ENCODE data around the gene THBD.
A peak's percentile ranks its signal among the peaks of the same experiment; 100 is the strongest.

The THBD gene

DNA sequence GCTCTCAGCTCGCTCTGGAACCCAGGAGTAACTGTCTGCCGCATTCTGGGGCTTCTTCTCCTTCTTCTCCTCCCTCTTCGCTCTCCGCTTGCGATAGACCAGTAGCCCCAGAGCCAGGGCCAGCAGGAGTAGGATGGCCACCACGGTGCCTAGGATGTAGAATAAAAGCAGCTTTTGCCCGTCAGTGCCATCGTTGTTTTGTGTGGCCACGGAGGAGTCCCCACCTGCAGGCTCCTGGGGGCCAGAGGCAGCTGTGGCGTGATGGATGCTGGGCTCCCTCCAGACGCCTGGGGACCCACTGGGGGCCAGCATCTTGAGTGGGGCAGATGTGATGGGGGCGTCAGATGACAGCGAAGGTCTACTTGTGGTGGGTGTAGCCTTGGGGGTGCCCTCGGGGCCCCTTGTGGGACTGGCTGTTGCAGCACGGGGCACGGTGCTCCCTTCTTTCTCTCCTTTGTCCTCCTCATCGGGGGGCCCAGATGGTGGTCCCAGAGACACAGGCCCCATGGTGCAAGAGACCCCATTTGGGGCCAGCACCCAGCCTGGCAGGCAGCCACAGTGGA, 34.9 kb upstream of the THBD start:
- DNase-seq = no peak

DNA sequence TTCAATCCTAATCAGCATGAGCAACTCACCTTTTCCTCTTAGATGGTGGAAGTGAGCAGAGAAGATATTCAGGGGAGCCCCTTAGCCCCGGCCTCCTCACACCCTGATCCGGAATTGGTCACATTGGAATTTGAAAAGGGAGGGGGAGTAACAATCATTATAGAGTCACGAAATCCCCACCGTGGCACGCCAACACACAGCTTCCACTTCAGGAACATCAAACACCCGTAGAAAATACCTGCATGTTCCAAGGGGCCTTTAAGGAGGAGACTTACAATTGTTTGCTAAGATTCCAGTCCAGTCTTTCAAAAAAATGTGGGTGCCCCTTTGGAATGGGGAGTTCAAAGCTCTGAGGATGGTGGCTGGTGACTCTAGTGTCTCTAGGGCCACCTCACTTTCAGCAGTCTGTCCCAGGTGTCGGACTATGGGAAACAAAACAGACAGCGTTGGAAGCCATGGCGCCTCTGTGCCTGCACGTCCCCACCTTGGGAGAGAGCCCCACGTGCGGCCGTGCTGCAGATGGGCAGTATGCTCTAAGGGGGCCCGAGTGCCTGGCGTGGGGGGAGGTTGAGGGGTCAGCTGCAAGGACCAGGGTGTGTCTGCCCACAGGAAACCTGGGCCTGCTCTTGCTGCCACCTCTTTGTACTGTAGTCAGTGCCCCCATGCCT, 34.2 kb upstream of the THBD start:
- no peak for DNase-seq

DNA sequence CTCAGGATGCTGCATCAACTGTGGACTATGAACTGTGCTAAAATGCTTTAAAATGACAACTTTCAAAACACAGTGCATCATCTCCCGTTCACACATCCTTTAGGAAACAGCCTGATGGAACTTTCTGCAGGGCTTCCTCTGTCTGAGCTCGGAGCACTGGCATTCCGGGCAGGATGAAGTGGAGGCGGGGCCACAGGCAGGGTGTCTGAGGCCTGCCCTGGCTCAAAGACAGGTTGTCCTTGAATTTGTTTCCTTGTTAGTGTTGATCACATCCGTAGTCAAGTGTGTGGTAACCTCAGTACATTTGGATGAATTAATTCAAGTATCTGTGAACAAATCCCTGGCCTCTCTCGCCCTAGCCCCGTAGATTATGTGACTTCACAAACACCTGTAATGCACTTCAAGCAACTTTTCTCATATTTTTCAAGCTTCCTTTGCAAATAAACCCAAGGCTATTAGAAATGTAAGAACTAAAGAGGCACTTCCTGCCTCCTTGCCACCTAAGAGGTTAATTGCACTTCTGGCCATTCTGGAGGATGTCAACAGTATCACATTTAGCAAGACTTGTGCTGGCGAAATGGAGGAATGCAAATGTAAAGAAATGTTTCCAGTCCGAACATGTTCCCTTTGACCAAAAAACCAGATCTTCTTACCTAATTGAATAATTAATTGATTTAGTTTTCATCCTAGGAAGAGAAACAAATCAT, 33.5 kb upstream of the THBD start:
- no peak for DNase-seq

DNA sequence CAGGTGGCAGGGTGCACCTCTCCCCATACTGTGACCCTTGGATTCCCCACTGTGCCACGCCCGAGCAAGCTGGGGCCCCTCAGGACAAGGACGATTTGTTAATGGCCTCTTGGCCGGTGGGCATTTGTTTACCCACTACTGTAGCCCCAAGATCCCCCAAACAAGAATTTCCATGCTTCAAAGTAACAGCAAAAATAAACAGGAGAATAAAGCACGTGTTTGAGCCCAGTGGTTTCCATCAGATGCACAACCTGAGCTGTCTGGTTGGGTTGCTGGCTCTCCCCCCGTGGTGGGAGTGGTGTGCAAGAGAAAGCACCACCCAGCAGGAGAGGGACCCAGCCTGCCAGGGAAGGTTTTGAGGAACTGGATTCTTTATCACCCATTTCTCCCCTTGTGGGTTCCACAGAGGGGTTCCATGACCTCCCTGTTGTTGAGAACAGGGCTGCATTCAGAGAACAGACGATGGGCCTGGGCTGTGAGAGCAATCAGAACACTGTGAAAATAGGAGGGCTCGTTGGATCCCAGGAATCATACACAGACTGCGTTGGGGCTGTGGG, 31.9 kb upstream of the THBD start:
- no peak for DNase-seq

DNA sequence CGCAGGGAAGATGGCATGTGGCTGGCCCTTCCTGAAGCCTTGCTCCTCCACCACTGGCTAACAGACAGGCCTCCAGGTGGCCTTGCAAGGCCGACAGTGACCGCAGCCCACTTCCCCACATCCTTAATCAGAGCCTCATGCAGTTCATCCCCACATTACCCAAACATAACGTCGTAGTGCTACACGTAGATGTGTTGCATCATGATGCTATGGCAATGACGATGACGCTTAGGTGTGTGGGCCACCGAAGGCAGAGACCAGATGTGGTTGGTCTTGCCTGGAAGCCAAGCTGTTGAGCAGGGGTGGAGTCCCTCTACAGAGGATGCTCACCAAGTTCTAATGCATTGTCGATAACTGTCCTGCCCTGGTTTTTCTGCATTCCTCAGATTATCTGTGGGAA, 31.0 kb upstream of the THBD start:
- no peak for DNase-seq

DNA sequence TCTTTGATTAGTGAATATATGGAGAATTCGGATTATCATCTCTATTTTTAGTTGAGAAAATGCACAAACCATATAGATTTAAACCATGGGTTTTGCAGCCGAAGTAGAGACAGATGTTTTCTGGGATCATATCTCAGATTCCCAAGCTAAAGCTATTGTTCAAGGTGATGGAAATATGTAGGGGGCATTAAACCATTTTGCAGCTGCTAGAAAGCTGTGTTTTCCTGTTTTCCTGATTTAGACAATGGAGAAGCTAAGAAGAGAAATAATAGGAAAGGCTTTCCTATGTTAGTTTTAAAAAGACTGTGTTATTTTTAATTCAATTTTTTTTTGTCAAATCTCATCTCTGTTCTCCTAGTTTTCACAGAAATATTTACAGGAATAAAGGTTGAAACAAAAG, 30.5 kb upstream of the THBD start:
- no peak for DNase-seq

DNA sequence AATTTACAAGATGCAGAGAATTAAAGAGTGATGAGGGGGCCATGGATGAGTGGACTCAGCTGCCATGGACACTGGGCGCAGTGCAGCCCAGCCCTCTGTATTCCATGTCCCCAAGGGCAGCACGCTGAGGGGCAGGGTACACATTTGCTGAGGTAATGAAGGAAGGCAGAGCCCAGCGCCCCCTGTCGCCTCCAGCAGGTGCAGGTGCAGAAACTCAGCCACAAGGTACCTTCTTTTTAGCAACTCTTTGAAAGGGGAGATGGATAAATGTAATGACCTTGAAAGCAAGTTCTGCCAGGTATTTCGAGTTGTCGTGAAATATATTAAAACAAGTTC, 29.5 kb upstream of the THBD start:
- peak in 1 of 2 experiments; percentile 49 for DNase-seq

DNA sequence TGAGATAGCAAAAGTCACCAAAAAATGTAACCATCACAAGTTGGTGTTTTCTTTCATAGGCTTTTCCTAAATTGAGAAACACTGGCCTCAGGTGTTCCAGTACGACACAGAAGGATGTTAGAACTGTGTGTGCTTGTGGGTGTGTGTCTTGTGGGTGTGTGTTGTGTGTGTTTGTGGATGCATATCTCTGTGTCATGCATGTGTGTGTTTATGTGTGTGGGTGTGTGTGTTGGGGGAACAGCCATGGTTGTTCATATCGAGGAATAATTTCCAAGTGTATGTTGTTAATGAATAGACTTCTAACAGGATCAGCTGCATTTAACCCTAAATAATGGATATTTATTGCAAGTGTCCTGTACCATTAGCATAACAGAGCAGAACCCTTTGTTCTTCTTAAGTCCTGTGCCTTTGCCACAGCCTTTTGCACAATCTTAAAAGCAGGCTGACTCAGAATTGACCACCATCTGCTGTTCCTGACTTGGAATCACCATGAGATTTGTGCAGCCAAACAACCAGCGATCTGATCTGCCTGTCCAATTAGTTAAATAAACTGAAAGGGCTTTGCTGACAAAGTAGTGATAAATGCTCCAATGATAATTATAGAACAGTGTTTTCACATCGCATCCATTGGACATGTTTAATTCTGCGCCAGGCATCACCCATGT, 29.0 kb upstream of the THBD start:
- DNase-seq = peak; percentile 15 to 54

DNA sequence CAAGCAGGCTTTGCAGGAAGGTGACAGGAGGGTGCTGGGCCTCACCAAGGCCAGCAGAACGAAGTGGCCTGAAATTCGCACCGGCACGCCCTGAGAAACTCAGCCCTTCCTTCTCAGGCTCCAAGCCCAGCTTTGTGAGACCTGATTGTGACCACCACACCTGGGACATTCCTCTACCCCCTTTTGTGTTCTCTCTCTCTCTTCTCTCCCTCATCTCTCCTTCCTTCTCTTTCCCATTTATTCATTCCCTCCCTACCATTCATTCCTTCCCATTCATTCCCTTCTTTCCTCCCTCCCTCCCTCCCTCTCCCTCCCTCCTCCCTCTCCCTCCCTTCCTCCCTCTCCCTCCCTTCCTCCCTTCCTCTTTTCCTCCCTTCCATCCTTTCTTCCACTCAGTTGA, 27.8 kb upstream of the THBD start:
- no peak for DNase-seq

DNA sequence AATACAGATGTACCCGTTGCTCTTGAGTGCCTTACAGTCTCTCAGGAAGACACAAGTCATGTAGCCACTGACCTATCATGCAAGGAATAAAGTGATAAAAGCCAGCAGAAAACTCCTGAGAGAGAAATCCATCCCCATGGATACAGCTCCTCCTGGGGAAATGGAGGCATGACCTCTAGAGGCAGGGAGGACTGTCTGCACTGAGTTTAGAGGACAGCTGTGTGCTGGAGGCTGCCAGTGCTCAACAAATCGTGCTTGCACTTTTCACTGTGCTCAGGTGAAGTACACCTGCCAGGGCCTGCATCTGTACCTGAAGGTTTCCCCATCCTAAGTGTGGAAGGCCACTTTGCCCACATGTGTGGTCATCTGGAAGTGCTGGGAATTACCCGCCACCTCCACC, 24.6 kb upstream of the THBD start:
- no peak for DNase-seq

DNA sequence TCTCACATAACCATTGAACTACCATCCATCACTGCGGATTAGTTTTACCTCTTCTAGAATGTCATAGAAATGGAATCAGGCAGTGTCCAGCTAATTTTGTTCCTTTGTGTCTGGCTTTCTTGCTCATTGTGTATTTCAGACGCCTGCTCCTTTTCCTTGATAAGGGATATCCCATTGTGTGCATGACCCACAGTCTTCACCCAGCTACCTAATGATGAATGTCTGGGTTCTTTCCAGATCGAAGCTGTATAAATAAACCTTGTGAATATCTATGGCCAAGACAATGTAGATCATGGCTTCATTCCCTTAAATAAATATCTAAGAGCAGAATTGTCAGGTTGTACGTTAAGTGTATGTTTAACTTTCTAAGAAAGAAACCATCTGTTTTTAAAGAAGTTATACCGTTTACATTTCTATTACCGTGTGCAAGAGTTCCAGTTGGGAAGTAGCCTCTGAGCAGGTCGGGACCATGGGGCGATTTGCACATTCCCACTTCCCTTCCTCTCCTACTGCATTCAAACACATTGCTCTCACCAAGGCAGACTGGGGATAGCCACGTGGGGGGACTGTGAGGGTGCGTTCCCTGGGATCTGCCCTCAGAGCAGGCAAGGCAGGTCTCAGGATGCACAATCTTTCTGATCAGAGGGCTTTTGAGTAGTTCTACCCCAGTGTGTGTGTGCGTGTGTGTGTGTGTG, 23.6 kb upstream of the THBD start:
- no peak for DNase-seq

DNA sequence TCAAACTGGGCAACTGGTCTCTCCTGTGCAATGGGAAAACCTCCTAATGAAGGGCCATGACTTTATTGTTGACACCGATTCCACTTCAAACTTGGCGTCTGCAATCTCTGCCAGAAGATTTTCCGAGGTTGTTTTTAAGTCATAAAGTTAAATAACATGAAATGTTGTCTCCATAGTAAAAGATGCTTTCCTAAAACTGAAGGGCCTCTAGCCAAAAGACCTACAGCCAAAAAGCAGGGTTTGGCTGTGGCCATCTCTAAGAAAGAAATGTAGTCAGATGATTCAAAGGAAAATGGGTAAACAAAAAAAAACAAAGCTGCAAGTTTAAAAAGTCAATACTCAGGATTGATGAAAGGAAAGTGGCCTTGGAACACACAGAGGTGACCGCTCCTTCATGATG, 22.5 kb upstream of the THBD start:
- no peak for DNase-seq

DNA sequence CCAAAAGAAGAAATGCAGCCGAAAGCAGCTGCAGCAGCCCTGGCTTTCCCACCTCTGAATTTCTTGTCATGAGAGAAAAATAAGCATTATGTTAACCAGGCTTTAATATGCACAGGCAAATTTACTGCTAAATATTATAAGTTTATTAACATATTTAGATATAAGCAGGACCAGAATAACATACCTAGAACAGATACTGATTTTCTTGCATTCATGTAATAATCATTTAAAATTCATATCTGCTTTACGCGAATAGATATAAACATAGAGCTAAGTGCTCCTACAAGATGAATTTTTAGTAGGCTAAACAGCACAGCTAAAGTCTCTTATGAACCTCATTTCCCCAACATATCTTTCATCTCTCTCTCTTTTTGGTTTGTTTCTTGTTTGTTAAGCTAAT, 21.9 kb upstream of the THBD start:
- DNase-seq = no peak

DNA sequence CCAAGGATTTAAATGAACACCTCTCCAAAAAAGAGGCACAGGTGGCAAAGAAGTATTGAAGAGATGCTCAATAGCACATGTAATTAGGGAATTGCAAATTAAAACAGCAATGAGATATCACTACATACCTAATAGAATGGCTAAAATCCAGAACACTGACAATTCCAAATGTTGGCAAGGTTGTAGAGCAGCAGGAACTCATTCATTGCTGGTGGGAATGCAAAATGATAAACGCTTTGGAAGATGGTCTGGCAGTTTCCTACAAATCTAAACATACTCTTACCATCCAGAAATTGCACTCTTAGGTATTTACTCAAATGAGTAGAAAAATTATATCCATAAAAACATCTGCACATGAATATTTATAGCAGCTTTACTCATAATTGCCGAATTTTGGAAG, 19.6 kb upstream of the THBD start:
- DNase-seq = no peak

DNA sequence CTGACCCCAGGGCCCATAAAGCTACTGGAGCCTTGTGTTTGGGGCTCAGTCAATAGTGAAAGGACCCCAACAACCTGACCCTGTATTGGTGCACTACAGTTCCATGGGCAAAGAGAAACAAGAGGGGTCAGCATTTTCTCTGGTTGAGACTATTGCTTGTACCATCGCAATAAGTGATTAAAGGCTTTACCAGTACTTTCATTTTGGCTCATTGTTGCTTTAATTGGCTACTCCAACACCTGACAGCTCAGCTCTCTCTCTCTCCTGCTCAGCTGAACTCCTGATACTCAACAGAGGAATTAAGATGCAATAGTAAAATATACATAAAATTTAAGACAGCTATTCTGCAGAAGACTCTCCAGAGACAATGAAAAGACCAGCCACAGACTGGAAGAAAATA, 18.8 kb upstream of the THBD start:
- DNase-seq = no peak

DNA sequence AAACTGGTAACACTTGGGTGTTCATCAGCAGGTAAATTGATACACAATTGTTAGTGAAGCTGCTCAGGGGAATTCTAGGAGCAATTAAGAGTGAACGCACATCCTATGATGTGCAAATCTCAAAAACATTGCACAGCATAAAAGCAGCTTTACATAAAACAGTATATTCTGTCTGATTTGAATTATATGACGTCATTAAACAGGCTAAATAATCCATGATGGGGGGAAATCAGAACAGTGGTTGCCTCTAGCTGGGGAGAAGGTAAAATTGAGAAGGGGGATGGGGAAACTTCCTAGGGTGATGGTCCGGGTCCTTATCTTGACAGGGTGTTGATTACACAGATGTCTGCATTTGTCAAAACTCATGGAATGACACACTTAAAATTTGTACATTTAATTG, 17.3 kb upstream of the THBD start:
- no peak for DNase-seq

DNA sequence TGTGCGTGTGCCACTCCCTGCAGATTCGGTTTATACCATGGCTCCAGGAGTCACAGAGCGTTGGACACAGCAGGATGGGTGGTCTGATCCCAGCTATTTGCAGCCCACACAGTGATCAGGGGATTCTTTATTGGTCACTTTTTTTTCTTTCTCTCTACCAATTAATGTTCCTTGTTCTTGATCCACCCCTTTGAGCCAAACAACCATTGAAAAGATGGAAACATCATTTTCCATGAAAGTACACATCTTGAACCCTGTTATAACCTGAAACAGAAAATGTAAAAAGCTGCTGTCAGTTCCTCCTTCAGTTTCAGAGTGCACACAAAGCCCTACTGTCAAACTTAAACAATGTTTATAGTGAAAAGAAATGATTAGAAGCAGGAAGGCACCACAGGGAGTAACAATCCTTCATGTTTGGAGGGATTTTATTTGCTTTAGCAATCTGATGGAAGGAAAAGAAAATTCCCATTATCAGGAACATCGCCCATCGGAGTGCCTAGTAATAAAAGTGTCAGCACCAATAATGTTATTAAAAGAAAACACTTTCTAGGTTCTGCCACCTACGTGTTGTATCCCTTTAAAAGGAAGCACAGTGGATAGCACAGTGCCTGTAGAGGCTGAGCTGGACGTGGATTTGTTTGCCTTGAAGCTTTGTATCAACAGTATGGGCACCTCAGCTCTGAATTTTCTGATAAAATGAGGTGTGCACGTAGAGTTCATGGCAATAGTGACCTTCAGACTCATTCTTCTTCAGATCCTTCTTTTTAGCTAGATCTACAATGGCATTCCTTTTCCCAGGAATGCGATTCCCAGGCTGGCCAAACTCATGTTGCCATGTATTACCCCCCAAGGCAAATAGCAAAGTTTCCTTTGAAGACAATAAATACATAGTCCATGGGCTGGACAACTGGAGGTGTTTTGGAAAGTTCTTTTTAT, 16.1 kb upstream of the THBD start:
- DNase-seq = no peak

DNA sequence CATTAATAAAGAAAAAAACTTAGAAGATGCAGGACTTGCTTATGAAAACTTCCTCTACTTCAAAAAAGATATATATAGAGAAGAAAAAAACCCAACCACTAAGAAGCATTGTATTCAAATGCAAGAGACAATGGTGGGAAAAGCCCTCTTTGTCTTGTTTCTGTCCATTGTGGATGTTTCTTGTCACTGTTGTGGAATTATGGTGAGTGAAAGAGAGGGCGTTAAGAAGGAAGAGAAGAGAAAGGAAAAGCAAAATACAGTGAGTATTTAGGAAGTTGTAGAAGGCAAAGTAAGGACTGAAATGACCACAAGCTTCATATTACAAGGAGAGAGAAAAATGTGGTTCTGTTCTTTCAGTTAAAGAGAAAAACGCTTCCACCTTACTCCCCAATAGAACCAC, 14.1 kb upstream of the THBD start:
- no peak for DNase-seq

DNA sequence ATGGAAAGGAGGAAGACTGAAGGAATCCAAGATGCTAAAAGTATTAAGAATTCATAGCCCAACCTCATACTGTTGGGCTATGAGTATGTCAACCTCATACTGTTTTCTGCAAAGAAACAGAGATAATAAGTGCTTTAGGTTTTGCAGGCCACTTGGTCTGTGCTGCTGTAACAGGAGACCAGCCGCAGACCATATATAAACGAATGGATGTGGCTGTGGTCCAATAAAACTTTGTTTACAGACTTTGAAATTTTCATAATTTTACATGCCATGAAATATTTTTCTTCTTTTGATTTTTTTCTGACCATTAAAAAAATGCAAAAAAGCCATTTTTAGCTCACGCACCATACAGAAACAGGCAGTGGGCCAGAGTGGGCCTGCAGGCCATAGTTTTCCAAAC, 13.7 kb upstream of the THBD start:
- no peak for DNase-seq

DNA sequence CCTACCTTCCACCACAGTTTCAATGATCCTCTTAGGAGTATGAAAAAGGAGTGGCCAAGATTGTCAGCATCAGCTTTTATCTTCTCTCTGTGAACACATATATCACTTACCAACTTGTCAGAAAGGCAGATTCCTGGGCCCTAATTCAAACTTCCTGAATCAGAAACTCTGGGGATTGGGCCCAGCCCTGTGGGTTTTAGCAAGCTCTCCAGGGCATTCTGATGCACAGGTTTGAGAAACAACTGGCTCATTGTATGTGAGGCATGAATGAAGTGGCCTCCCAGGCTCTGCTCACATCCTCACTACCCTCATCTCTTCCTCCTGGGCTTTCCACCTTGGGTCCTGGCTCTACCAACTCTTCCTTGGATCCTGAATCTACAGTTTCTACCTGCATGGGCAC, 13.2 kb upstream of the THBD start:
- no peak for DNase-seq

DNA sequence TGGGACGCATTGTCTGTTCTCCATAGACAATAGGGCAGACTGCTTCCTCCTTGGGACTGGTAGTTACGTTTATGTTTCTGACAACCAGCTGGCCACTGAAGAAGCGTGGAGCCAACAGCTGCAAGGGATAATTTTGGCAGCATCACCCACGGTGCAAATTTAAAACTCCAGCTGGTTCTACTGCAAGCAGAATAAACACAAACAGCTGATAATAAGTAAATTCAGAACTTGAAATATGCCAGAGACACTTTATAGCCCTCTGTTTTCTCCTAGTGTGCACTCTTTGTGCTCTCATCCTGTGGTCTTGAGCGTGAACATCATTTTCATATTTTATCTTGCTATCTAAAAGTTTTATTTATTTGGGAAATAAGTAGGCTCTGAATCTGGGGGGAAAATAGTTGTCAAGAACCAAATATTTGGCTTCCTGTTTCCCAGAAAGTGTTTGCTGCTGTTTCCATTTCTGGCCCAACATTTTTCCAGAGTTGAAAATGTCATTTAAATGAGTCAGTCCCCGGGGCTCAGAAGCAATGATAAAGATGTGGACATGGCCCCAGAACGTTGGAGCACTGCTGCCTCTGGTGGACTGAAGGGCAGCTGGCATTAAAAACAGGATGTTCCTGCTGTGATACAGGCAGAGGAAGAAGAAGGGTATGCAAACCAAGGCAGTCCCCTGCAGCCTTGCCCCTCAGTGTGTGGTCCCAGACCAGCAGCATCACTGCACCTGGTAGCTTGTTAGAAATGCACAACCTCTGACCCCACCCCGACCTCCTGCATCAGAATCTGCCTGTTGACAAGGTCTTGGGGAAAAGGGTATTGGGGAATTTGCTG, 12.5 kb upstream of the THBD start:
- DNase-seq = peak; percentile 13 to 43
